ENCODE measurements around the gene POU2F2. TPM values are rescaled to one million over a fixed set of nuclear protein-coding genes. Genes with fewer than 3 reads are reported as not detected.
A peak's percentile ranks its signal among the peaks of the same experiment; 100 is the strongest.

Gene POU2F2
- total RNA-seq, 1 donor from 2014 or later: 6.1 TPM

- Histone ChIP-seq H3K4me1 (peaks cover 7% of the 10 kb centered on the region), H3K4me3 (no peak overlapping the region), H3K9me3 (no peaks in the 10 kb centered on the region), H3K36me3 (no peaks in the 10 kb centered on the region), H3K27ac (no peak overlapping the region), H3K27me3 (ENCODE audit: low read depth) (peaks cover 7% of the 10 kb centered on the region)
- DNase-seq (no peak), ATAC-seq (peak in 1 of 2 donors; percentile 4)
- intact Hi-C loops (cut with DNase I): no loop called here
- TF ChIP-seq, protein P1, sequence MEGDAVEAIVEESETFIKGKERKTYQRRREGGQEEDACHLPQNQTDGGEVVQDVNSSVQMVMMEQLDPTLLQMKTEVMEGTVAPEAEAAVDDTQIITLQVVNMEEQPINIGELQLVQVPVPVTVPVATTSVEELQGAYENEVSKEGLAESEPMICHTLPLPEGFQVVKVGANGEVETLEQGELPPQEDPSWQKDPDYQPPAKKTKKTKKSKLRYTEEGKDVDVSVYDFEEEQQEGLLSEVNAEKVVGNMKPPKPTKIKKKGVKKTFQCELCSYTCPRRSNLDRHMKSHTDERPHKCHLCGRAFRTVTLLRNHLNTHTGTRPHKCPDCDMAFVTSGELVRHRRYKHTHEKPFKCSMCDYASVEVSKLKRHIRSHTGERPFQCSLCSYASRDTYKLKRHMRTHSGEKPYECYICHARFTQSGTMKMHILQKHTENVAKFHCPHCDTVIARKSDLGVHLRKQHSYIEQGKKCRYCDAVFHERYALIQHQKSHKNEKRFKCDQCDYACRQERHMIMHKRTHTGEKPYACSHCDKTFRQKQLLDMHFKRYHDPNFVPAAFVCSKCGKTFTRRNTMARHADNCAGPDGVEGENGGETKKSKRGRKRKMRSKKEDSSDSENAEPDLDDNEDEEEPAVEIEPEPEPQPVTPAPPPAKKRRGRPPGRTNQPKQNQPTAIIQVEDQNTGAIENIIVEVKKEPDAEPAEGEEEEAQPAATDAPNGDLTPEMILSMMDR (IDR thresholded peaks at IDR 0.05): no peak
These were observed 9.3 kb downstream of the POU2F2 start for GRCh38 chr19:42122691-42123607.

- Histone ChIP-seq H3K4me3 (no peak overlapping the region), H3K9me3 (no peaks in the 10 kb centered on the region), H3K27me3 (ENCODE audit: low read depth) (peaks cover 7% of the 10 kb centered on the region), H3K4me1 (peaks cover 7% of the 10 kb centered on the region), H3K36me3 (no peaks in the 10 kb centered on the region), H3K27ac (no peak overlapping the region)
- DNase-seq: peak; percentile 64
- intact Hi-C loops (cut with DNase I): no loop called here
- TF ChIP-seq, protein P1 (IDR thresholded peaks at IDR 0.05): no peak
- ATAC-seq: peak; percentile 68
These were observed 10.6 kb downstream of the POU2F2 start for GRCh38 chr19:42121656-42122069.

- Histone ChIP-seq H3K27ac (no peak overlapping the region), H3K4me3 (no peak overlapping the region), H3K27me3 (ENCODE audit: low read depth) (peaks cover 7% of the 10 kb centered on the region), H3K4me1 (peaks cover 7% of the 10 kb centered on the region), H3K9me3 (no peaks in the 10 kb centered on the region), H3K36me3 (no peaks in the 10 kb centered on the region)
- peak; percentile 9 to 16 for ATAC-seq
- intact Hi-C loops (cut with DNase I): no loop called here
- TF ChIP-seq, protein P1 (IDR thresholded peaks at IDR 0.05): no peak
- DNase-seq: no peak
These were observed 11.1 kb downstream of the POU2F2 start for GRCh38 chr19:42121036-42121621.

DNA sequence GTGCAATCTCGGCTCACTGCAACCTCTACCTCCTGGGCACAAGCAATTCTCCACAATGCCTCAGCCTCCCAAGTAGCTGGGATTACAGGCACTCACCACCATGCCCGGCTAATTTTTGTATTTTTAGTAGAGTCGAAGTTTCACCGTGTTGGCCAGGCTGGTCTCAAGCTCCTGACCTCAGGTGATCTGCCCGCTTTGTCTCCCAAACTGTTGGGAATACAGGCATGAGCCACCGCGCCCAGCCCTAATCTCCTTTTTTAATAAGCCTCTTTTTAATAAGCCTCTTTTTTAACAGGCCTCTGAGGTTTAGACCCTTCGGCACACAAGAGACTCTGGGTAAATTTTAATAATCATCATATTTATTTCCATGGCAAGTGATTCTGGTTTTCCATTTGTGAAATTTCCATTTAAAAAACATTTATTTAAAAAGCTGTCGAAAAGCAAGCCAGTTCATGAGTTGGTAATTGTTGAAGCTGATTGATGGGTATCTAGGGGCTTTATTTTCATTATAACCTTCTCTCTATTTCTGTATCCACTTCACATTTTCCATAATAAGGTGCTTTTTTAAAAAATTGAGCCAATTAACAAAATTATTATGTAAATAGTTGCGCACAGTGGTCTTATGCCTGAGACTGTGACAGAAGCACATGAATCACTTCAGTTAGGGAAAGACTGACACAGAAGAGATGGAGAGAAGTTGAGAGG, 11.8 kb downstream of the POU2F2 start:
- Histone ChIP-seq H3K4me1 (peaks cover 7% of the 10 kb centered on the region), H3K36me3 (no peaks in the 10 kb centered on the region), H3K27me3 (ENCODE audit: low read depth) (peaks cover 7% of the 10 kb centered on the region), H3K9me3 (no peaks in the 10 kb centered on the region), H3K4me3 (no peak overlapping the region), H3K27ac (no peak overlapping the region)
- ATAC-seq (no peak), DNase-seq (no peak)
- intact Hi-C loops (cut with DNase I): no loop called here
- TF ChIP-seq, protein P1 (IDR thresholded peaks at IDR 0.05): no peak

- intact Hi-C loops (cut with DNase I): no loop called here
These were observed 15.2 kb downstream of the POU2F2 start for GRCh38 chr19:42117076-42117475.

More at GRCh38 chr19:42117076-42117475, 15.2 kb downstream of the POU2F2 start:
- Histone ChIP-seq H3K27me3 (ENCODE audit: low read depth) (no peaks in the 10 kb centered on the region), H3K27ac (no peak overlapping the region), H3K36me3 (no peaks in the 10 kb centered on the region), H3K4me3 (no peak overlapping the region), H3K9me3 (no peaks in the 10 kb centered on the region), H3K4me1 (no peaks in the 10 kb centered on the region)
- DNase-seq (no peak), ATAC-seq (no peak)
- TF ChIP-seq, protein P1 (IDR thresholded peaks at IDR 0.05): no peak
